Mesenchymal stem cell (in vitro differentiated cells and primary cell): ENCODE results near the gene GOLGA8B.

ENCODE experiments used
- DNase-seq: peaks from one replicate; pipeline ENCODE4 v3.0.0-alpha.2; 2013
- H2AFZ ChIP-seq: one replicate; pipeline ENCODE4 v1.6.1; 2013; ENCODE audit warnings: low read depth, mild to moderate bottlenecking, control low read depth, inconsistent platforms, low read length, moderate library complexity
- H2AK5ac ChIP-seq: 2 replicates; pipeline ENCODE4 v1.6.1; 2013; ENCODE audit warnings: low read length, moderate library complexity, mild to moderate bottlenecking, inconsistent platforms; ENCODE audit not compliant: severe bottlenecking
- H2BK120ac ChIP-seq: one replicate; pipeline ENCODE4 v1.6.1; 2013; ENCODE audit warnings: low read depth, mild to moderate bottlenecking, inconsistent platforms, low read length, moderate library complexity
- H2BK12ac ChIP-seq, 2 experiments: one replicate each; pipeline ENCODE4 v1.6.1; 2013; ENCODE audit warnings: inconsistent platforms in 2 of 2, low read length in 2 of 2, mild to moderate bottlenecking in 2 of 2, moderate library complexity in 2 of 2, control low read depth in 1 of 2
- H2BK15ac ChIP-seq: one replicate; pipeline ENCODE4 v1.6.1; 2013; ENCODE audit warnings: mild to moderate bottlenecking, low read depth, inconsistent platforms; ENCODE audit not compliant: poor library complexity, severe bottlenecking
- H2BK5ac ChIP-seq: 2 replicates; pipeline ENCODE4 v1.6.1; 2013; ENCODE audit warnings: low read depth, mild to moderate bottlenecking, low read length, control low read depth, inconsistent platforms; ENCODE audit not compliant: poor library complexity, severe bottlenecking
- H3K14ac ChIP-seq, 2 experiments: one replicate each; pipeline ENCODE4 v1.6.1; 2013; ENCODE audit warnings: inconsistent platforms in 2 of 2, low read length in 2 of 2, control low read depth in 1 of 2, mild to moderate bottlenecking in 1 of 2, moderate library complexity in 1 of 2
- H3K18ac ChIP-seq, 2 experiments: one replicate each; pipeline ENCODE4 v1.6.1; 2013; ENCODE audit warnings: inconsistent platforms in 2 of 2, low read length in 2 of 2, control low read depth in 1 of 2, low read depth in 1 of 2, mild to moderate bottlenecking in 1 of 2
- H3K23ac ChIP-seq, 2 experiments: one replicate each; pipeline ENCODE4 v1.6.1; 2013; ENCODE audit warnings: inconsistent platforms in 2 of 2, low read length in 2 of 2, mild to moderate bottlenecking in 2 of 2, moderate library complexity in 2 of 2, control low read depth in 1 of 2
- H3K27ac ChIP-seq: 2 replicates; pipeline ENCODE4 v1.5.1; 2013; ENCODE audit warnings: mild to moderate bottlenecking, moderate library complexity, low read length, control low read depth, inconsistent platforms; ENCODE audit not compliant: poor library complexity, severe bottlenecking
- H3K27me3 ChIP-seq, 2 experiments: 2 replicates each; pipeline versions ENCODE4 v1.6.1 to v1.7.0; 2013; ENCODE audit warnings: low read length in 2 of 2, mild to moderate bottlenecking in 2 of 2, moderate library complexity in 2 of 2, control low read depth in 1 of 2, inconsistent platforms in 1 of 2; ENCODE audit not compliant: control insufficient read depth in 1 of 2, insufficient read depth in 1 of 2
- H3K36me3 ChIP-seq, 2 experiments: 2 replicates each; pipeline versions ENCODE4 v1.6.1 to v1.7.0; 2013; ENCODE audit warnings: low read length in 2 of 2, control low read depth in 1 of 2, inconsistent platforms in 1 of 2, low read depth in 1 of 2, mild to moderate bottlenecking in 1 of 2; ENCODE audit not compliant: insufficient read depth in 2 of 2, control insufficient read depth in 1 of 2
- H3K4ac ChIP-seq, 2 experiments: one replicate each; pipeline ENCODE4 v1.6.1; 2013; ENCODE audit warnings: inconsistent platforms in 2 of 2, low read length in 2 of 2, mild to moderate bottlenecking in 2 of 2, moderate library complexity in 2 of 2, control low read depth in 1 of 2, low read depth in 1 of 2
- H3K4me1 ChIP-seq: 2 replicates; pipeline ENCODE4 v1.6.1; 2013; ENCODE audit warnings: low read depth, low read length, control low read depth; ENCODE audit not compliant: control insufficient read depth, insufficient read depth
- H3K4me2 ChIP-seq: 2 replicates; pipeline ENCODE4 v1.6.1; 2013; ENCODE audit warnings: low read length, mild to moderate bottlenecking, inconsistent platforms; ENCODE audit not compliant: poor library complexity, severe bottlenecking
- H3K4me3 ChIP-seq, 2 experiments: 2 replicates each; pipeline versions ENCODE4 v1.5.1 to v1.7.0; 2013; ENCODE audit warnings: low read length in 2 of 2, mild to moderate bottlenecking in 2 of 2, control low read depth in 1 of 2, low read depth in 1 of 2; ENCODE audit not compliant: insufficient read depth in 1 of 2
- H3K79me1 ChIP-seq: replicated peaks from 2 replicates; pipeline ENCODE4 v1.6.1; 2013; ENCODE audit warnings: mild to moderate bottlenecking, control low read depth, low read length, inconsistent platforms; ENCODE audit not compliant: poor library complexity, severe bottlenecking
- H3K9ac ChIP-seq: 2 replicates; pipeline ENCODE4 v1.7.0; 2013; ENCODE audit warnings: mild to moderate bottlenecking, low read length, moderate library complexity
- H3K9me3 ChIP-seq: 2 replicates; pipeline ENCODE4 v1.7.0; 2013; ENCODE audit warnings: mild to moderate bottlenecking, low read length; ENCODE audit not compliant: control insufficient read depth
- H4K8ac ChIP-seq: one replicate; pipeline ENCODE4 v1.6.1; 2013; ENCODE audit warnings: inconsistent platforms, mild to moderate bottlenecking, low read length, moderate library complexity
- H4K91ac ChIP-seq: one replicate; pipeline ENCODE4 v1.6.1; 2013; ENCODE audit warnings: mild to moderate bottlenecking, low read length, inconsistent platforms
- WGBS: methylation state at CpG from one replicate; pipeline ENCODE4 v1.1.7; 2013; ENCODE audit warnings: mixed read lengths; 5-methylcytosine and 5-hydroxymethylcytosine counted together

The GOLGA8B gene

GRCh38 chr15:34613301-34613700 is 29.9 kb upstream of the GOLGA8B start:
- no peak overlapping the region for H3K14ac ChIP-seq
- no peak overlapping the region for H3K9ac ChIP-seq
- no peak overlapping the region for H4K8ac ChIP-seq
- H3K4me2 ChIP-seq: no peak overlapping the region
- H3K27me3 ChIP-seq: peaks cover 13 to 38% of the 10 kb centered on the region in 2 experiments
- WGBS: 31% methylated on average over 1 of the region's 2 CpGs
- H2BK5ac ChIP-seq: no peak overlapping the region
- no peak overlapping the region for H2BK15ac ChIP-seq
- H2BK12ac ChIP-seq: no peak overlapping the region
- DNase-seq: no peak
- no peak overlapping the region for H2AFZ ChIP-seq
- H3K9me3 ChIP-seq: no peaks in the 10 kb centered on the region
- no peak overlapping the region for H2AK5ac ChIP-seq
- no peaks in the 10 kb centered on the region for H3K79me1 ChIP-seq
- no peak overlapping the region for H3K18ac ChIP-seq
- no peak overlapping the region for H3K4ac ChIP-seq
- H3K4me1 ChIP-seq: no peaks in the 10 kb centered on the region
- no peaks in the 10 kb centered on the region for H3K36me3 ChIP-seq
- no peak overlapping the region for H3K27ac ChIP-seq
- H3K23ac ChIP-seq: no peak overlapping the region
- H3K4me3 ChIP-seq: no peak overlapping the region
- H4K91ac ChIP-seq: no peak overlapping the region
- H2BK120ac ChIP-seq: no peak overlapping the region

- H2BK5ac ChIP-seq: no peak overlapping the region
- H3K14ac ChIP-seq: no peak overlapping the region
- H4K8ac ChIP-seq: no peak overlapping the region
- no peak overlapping the region for H3K23ac ChIP-seq
- H3K4me1 ChIP-seq: no peaks in the 10 kb centered on the region
- H3K79me1 ChIP-seq: no peaks in the 10 kb centered on the region
- H3K18ac ChIP-seq: no peak overlapping the region
- no peak overlapping the region for H3K4me3 ChIP-seq
- peaks cover 9 to 32% of the 10 kb centered on the region in 2 experiments for H3K27me3 ChIP-seq
- no peaks in the 10 kb centered on the region for H3K36me3 ChIP-seq
- no peaks in the 10 kb centered on the region for H3K9me3 ChIP-seq
- H4K91ac ChIP-seq: no peak overlapping the region
- H2BK12ac ChIP-seq: no peak overlapping the region
- H3K9ac ChIP-seq: no peak overlapping the region
- no peak overlapping the region for H3K4me2 ChIP-seq
- H3K4ac ChIP-seq: no peak overlapping the region
- no peak overlapping the region for H2BK120ac ChIP-seq
- no peak overlapping the region for H2AK5ac ChIP-seq
- no peak overlapping the region for H2AFZ ChIP-seq
- H2BK15ac ChIP-seq: no peak overlapping the region
- peak; percentile 28 for DNase-seq
- H3K27ac ChIP-seq: no peak overlapping the region
These were observed 26.9 kb upstream of the GOLGA8B start for GRCh38 chr15:34610354-34610753.

GRCh38 chr15:34609102-34610057 is 25.9 kb upstream of the GOLGA8B start:
- 68% methylated on average over 7 of the region's 12 CpGs for WGBS
- Histone ChIP-seq H3K36me3 (no peaks in the 10 kb centered on the region), H3K9ac (no peak overlapping the region), H2BK15ac (no peak overlapping the region), H2BK5ac (no peak overlapping the region), H3K27me3 (peaks cover 13 to 35% of the 10 kb centered on the region in 2 experiments), H4K91ac (no peak overlapping the region), H3K4me1 (no peaks in the 10 kb centered on the region), H3K18ac (no peak overlapping the region), H2AFZ (no peak overlapping the region), H3K4ac (no peak overlapping the region), H3K27ac (no peak overlapping the region), H2BK12ac (no peak overlapping the region), H3K14ac (peak overlapping the region in 1 of 2 experiments; percentile 71), H2BK120ac (no peak overlapping the region), H3K4me2 (no peak overlapping the region), H3K4me3 (no peak overlapping the region), H4K8ac (no peak overlapping the region), H2AK5ac (no peak overlapping the region), H3K23ac (no peak overlapping the region), H3K9me3 (no peaks in the 10 kb centered on the region), H3K79me1 (no peaks in the 10 kb centered on the region)
- DNase-seq: no peak

DNA sequence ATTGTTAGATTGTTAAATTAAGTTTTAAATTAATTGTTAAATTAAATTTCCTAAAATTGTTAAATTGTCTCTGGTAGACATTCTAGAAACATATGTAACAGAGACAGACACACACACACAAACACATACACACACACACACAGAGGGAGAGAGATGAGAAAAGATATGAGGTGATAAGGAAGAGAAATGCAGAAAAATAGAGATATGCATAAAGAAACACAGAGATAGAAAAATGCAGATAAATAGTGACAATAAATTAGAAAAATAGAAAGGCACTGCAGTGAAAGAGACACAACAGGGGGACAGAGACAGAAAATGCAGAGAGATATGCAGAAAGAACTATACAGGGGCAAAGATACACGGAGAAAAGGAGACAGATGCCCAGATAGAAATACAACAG is 25.1 kb upstream of the GOLGA8B start:
- Histone ChIP-seq H3K4me2 (no peak overlapping the region), H2BK120ac (no peak overlapping the region), H3K14ac (no peak overlapping the region), H2AK5ac (no peak overlapping the region), H2BK12ac (no peak overlapping the region), H2BK5ac (no peak overlapping the region), H3K27ac (no peak overlapping the region), H3K4ac (no peak overlapping the region), H2AFZ (no peak overlapping the region), H3K4me3 (no peak overlapping the region), H3K23ac (no peak overlapping the region), H3K36me3 (no peaks in the 10 kb centered on the region), H4K8ac (no peak overlapping the region), H3K4me1 (no peaks in the 10 kb centered on the region), H2BK15ac (no peak overlapping the region), H3K9me3 (no peaks in the 10 kb centered on the region), H3K79me1 (no peaks in the 10 kb centered on the region), H3K27me3 (peaks cover 18 to 34% of the 10 kb centered on the region in 2 experiments), H3K18ac (no peak overlapping the region), H4K91ac (no peak overlapping the region), H3K9ac (no peak overlapping the region)
- no peak for DNase-seq
- 36% methylated on average over 1 of the region's 1 CpG for WGBS
